Myometrial cell (primary cell): ENCODE data around the gene CD72. TPM values are rescaled to one million over a fixed set of nuclear protein-coding genes. Genes with fewer than 3 reads are reported as not detected.

ENCODE experiments used
- total RNA-seq: library from RNA; depleted of rRNA; stranded (reverse); fragments of >200 nt; gene quantifications from 2 replicates; pipeline ENCODE4 v1.2.3, GENCODE V29; 2015

The CD72 gene, protein sequence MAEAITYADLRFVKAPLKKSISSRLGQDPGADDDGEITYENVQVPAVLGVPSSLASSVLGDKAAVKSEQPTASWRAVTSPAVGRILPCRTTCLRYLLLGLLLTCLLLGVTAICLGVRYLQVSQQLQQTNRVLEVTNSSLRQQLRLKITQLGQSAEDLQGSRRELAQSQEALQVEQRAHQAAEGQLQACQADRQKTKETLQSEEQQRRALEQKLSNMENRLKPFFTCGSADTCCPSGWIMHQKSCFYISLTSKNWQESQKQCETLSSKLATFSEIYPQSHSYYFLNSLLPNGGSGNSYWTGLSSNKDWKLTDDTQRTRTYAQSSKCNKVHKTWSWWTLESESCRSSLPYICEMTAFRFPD
- 0.35 and 1.2 TPM in 2 replicates for total RNA-seq

GRCh38 chr9:35618325-35618727 lies at the start of gene CD72:
Gene CD72, minus strand, starts transcription at chr9:35618413. Its CDS starts 110 bp downstream, at chr9:35618303.

GRCh38 chr9:35664531-35665470 lies 46.6 kb upstream of the CD72 start, which contains the start of gene ARHGEF39:
Gene ARHGEF39, minus strand, starts transcription at chr9:35665195. Its CDS starts 26 bp downstream, at chr9:35665169.

GRCh38 chr9:35658137-35658967 lies 40.1 kb upstream of the CD72 start, which contains the start of gene CCDC107:
Gene CCDC107, plus strand, starts transcription at chr9:35658292. Its CDS starts 88 bp downstream, at chr9:35658380.

GRCh38 chr9:35657546-35658136 lies 39.4 kb upstream of the CD72 start, which contains the start of gene RMRP:
Gene RMRP, minus strand, starts transcription at chr9:35658019.

GRCh38 chr9:35650341-35651158 lies 32.3 kb upstream of the CD72 start, which contains the start of gene SIT1:
Gene SIT1, minus strand, starts transcription at chr9:35650931. Its CDS starts 78 bp downstream, at chr9:35650853.

GRCh38 chr9:35604578-35605350 lies 13.4 kb downstream of the CD72 start, which contains the start of gene TESK1:
Gene TESK1, plus strand, starts transcription at chr9:35605262. Its CDS starts 358 bp downstream, at chr9:35605620.

Other genes with a start within 250 kb of the CD72 start
- gene RUSC2, start 128.3 kb downstream of the CD72 start, total RNA-seq = 23.6 and 26.2 TPM in 2 replicates
- gene TESK1, start 13.2 kb downstream of the CD72 start, total RNA-seq = 14.4 and 18.6 TPM in 2 replicates
- not detected in 2 replicates for gene SIT1, start 32.5 kb upstream of the CD72 start, total RNA-seq
- gene RMRP, start 39.6 kb upstream of the CD72 start, total RNA-seq = 1,659 and 5,862 TPM in 2 replicates
- 14.0 and 27.1 TPM in 2 replicates for gene CCDC107, start 39.9 kb upstream of the CD72 start, total RNA-seq
- gene ARHGEF39, start 46.8 kb upstream of the CD72 start, total RNA-seq = 4.1 and 8.4 TPM in 2 replicates
- 1.1 TPM in 1 of 2 replicates, not detected in the other for gene CA9, start 55.5 kb upstream of the CD72 start, total RNA-seq
- gene TPM2, start 71.5 kb upstream of the CD72 start, total RNA-seq = 1,252 and 1,303 TPM in 2 replicates
- gene TLN1, start 113.8 kb upstream of the CD72 start, total RNA-seq = 473 and 541 TPM in 2 replicates
- 118 and 127 TPM in 2 replicates for gene CREB3, start 114.3 kb upstream of the CD72 start, total RNA-seq
- gene GBA2, start 130.8 kb upstream of the CD72 start, total RNA-seq = 15.0 and 18.4 TPM in 2 replicates
- gene RGP1, start 130.9 kb upstream of the CD72 start, total RNA-seq = 13.1 and 15.9 TPM in 2 replicates
- gene MSMP, start 135.9 kb upstream of the CD72 start, total RNA-seq = not detected in 2 replicates
- gene NPR2, start 173.2 kb upstream of the CD72 start, total RNA-seq = 27.3 and 28.8 TPM in 2 replicates
- gene SPAG8, start 193.8 kb upstream of the CD72 start, total RNA-seq = 0.53 and 1.2 TPM in 2 replicates
- 34.6 and 34.7 TPM in 2 replicates for gene HINT2, start 196.6 kb upstream of the CD72 start, total RNA-seq
- not detected in 2 replicates for gene FAM221B, start 210.3 kb upstream of the CD72 start, total RNA-seq
- 3.2 and 5.7 TPM in 2 replicates for gene TMEM8B, start 210.8 kb upstream of the CD72 start, total RNA-seq